ENCODE measurements around the gene LCORL.
"Not testable (repeated sequence)": the region's sequence is repeated elsewhere in the genome, so short reads cannot be mapped to it uniquely, and the experiment has no call there.

LCORL gene

GRCh38 chr4:18020145-18020670, 1.3 kb downstream of the LCORL start:
- DNase-seq (ENCODE audit: low read depth in 2 of 3, low spot score in 1 of 3): no peak

GRCh38 chr4:18014269-18014668, 7.3 kb downstream of the LCORL start:
- no peak for DNase-seq (ENCODE audit: low read depth in 2 of 3, low spot score in 1 of 3)

GRCh38 chr4:18012807-18013462, 8.6 kb downstream of the LCORL start:
- DNase-seq (ENCODE audit: low read depth in 2 of 3, low spot score in 1 of 3): no peak

- DNase-seq (ENCODE audit: low read depth in 2 of 3, low spot score in 1 of 3): no peak
These were observed 9.3 kb downstream of the LCORL start for GRCh38 chr4:18012134-18012806.

GRCh38 chr4:18007625-18008024, 13.9 kb downstream of the LCORL start:
- no peak for DNase-seq (ENCODE audit: low read depth in 2 of 3, low spot score in 1 of 3)

GRCh38 chr4:18006432-18006831, 15.1 kb downstream of the LCORL start:
- not testable (repeated sequence) for DNase-seq (ENCODE audit: low read depth in 2 of 3, low spot score in 1 of 3)

- no peak for DNase-seq (ENCODE audit: low read depth in 2 of 3, low spot score in 1 of 3)
These were observed 24.4 kb downstream of the LCORL start for GRCh38 chr4:17997129-17997528.

- no peak for DNase-seq (ENCODE audit: low read depth in 2 of 3, low spot score in 1 of 3)
These were observed 26.4 kb downstream of the LCORL start for GRCh38 chr4:17995165-17995564.

- no peak for DNase-seq (ENCODE audit: low read depth in 2 of 3, low spot score in 1 of 3)
These were observed 35.7 kb downstream of the LCORL start for GRCh38 chr4:17985832-17986231.

GRCh38 chr4:17981063-17981462, 40.5 kb downstream of the LCORL start:
- DNase-seq (ENCODE audit: low read depth in 2 of 3, low spot score in 1 of 3): no peak

GRCh38 chr4:17968721-17969120, 52.8 kb downstream of the LCORL start:
- no peak for DNase-seq (ENCODE audit: low read depth in 2 of 3, low spot score in 1 of 3)

GRCh38 chr4:17967078-17967477, 54.5 kb downstream of the LCORL start:
- DNase-seq (ENCODE audit: low read depth in 2 of 3, low spot score in 1 of 3): no peak

GRCh38 chr4:17966312-17966711, 55.2 kb downstream of the LCORL start:
- no peak for DNase-seq (ENCODE audit: low read depth in 2 of 3, low spot score in 1 of 3)

- DNase-seq (ENCODE audit: low read depth in 2 of 3, low spot score in 1 of 3): no peak
These were observed 57.0 kb downstream of the LCORL start for GRCh38 chr4:17964576-17964975.

- no peak for DNase-seq (ENCODE audit: low read depth in 2 of 3, low spot score in 1 of 3)
These were observed 59.4 kb downstream of the LCORL start for GRCh38 chr4:17962171-17962570.

- no peak for DNase-seq (ENCODE audit: low read depth in 2 of 3, low spot score in 1 of 3)
These were observed 60.3 kb downstream of the LCORL start for GRCh38 chr4:17961249-17961648.

GRCh38 chr4:17958181-17958580, 63.4 kb downstream of the LCORL start:
- DNase-seq (ENCODE audit: low read depth in 2 of 3, low spot score in 1 of 3): no peak

- DNase-seq (ENCODE audit: low read depth in 2 of 3, low spot score in 1 of 3): no peak
These were observed 63.9 kb downstream of the LCORL start for GRCh38 chr4:17957688-17958087.

GRCh38 chr4:17956245-17956644, 65.3 kb downstream of the LCORL start:
- no peak for DNase-seq (ENCODE audit: low read depth in 2 of 3, low spot score in 1 of 3)

GRCh38 chr4:17945303-17945702, 76.3 kb downstream of the LCORL start:
- no peak for DNase-seq (ENCODE audit: low read depth in 2 of 3, low spot score in 1 of 3)

GRCh38 chr4:17941731-17942130, 79.8 kb downstream of the LCORL start:
- no peak for DNase-seq (ENCODE audit: low read depth in 2 of 3, low spot score in 1 of 3)

- no peak for DNase-seq (ENCODE audit: low read depth in 2 of 3, low spot score in 1 of 3)
These were observed 82.5 kb downstream of the LCORL start for GRCh38 chr4:17939054-17939453.

- DNase-seq (ENCODE audit: low read depth in 2 of 3, low spot score in 1 of 3): no peak
These were observed 87.3 kb downstream of the LCORL start for GRCh38 chr4:17934286-17934685.

All from stimulated activated CD4-positive, alpha-beta T cell treated with anti-CD3 and anti-CD28 coated beads, Interleukin-12 subunit alpha, Interleukin-12 subunit beta, amount 100 ng/mL, for 48 hours (primary cell).